Stimulated activated CD8-positive, alpha-beta memory T cell treated with anti-CD3 and anti-CD28 coated beads, Interleukin-2, amount 100 ng/mL, for 48 hours (primary cell): ENCODE data around the gene PRDM16.

Experiments used
- DNase-seq, 2 donors: peaks; one replicate each; pipeline ENCODE4 v3.0.0-alpha.2; 2020; ENCODE audit warnings: low read depth in 2 of 2

PRDM16 gene

GRCh38 chr1:3032371-3033039, 36.5 kb upstream of the PRDM16 start:
- no peak for DNase-seq

DNA sequence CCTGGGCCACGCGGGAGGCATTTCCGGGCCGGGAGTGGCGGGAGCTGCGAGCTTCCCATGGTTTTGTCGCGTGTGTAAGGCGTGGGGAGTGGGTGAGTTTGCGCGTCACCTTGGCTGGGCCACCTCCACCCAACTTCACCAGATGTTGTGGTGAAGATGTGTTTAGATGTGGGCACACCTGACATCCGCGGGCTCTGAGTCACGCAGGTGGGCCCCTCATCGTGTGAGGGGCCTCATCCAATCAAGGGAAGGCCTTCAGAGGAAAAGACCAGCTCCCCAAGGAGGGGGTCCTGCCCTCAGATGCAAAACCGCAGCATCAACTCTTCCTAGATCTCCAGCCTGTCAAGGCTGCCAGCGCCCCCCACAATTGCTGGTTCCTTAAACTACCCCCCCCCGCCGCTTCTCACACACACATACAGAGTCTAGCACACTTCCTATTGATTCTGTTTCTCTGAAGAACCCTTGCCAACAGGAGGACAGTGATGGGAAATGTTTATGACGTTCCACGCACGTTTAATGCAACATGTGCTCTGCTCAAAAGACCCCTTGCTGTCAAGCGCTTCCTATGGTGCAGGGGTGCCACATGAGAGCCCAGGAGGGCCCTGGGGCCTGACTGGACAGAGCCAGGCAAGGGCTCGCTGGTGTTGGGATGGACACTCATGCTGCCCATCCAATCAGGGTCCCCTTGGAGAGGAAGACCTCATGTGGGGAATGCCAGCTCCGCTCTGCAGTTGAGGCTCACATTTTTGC, 35.8 kb upstream of the PRDM16 start:
- DNase-seq = peak in 1 of 2 donors; percentile 9

GRCh38 chr1:3033790-3034090, 35.3 kb upstream of the PRDM16 start:
- no peak for DNase-seq

DNA sequence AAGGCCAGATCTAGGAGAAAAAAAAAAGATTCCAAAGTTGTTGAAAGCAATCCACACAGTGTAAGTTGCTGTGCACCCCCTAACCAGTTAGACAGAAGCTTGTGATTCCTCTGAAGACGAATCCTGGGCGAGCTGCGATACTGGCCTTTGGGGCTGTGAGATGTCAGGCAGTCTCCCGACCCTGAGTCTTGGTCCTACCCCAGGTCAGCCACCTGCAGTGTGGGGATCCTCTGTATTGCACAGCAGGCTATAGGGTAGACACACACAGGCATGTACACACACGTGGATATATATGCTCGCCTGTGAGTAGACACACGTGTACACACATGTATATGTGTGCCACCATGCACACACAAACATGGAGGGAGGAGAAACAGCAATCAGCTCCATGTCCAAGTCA, 34.8 kb upstream of the PRDM16 start:
- no peak for DNase-seq

GRCh38 chr1:3034728-3035562, 34.1 kb upstream of the PRDM16 start:
- no peak for DNase-seq

DNA sequence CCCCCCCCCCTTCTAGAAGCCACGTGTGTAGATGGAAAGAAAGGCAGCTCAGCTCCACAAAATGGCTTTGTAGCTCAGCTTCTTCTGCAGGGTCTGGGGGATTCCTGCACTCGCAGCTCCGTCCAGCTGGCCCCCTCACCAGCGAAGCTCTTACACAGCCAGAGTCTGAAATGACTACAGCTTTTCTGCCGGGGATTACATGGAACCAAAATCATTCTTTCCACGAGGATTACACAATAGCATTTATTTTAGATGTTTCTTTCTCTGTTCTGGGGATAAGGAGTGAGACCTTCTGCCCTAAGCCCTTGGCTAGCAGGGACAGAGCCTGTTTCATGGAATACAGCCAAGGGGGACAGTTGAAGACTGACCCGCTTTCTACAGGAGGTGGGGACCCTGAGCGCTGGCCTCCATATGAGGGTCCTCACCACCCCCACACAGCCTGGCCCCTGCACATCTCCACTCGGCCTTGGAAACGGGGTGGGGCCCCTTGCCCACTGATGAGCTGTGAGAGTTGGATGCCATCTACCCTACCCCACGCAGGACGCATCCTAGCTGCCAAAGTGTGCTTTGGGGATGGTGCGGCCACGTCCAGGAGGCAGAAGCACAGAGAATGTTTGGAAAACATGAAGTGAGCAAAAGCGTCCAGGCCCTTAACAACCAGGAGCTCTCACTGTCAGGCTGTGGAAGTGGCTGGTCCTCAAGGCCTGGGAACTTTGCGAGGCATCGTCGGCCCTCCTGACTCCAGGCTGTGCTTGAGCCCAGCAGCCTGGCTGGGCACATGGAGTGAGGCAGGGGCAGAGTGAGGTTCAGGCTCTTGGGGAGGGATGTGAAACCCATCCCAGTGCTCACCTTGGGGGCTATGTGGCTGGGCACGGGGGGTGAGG, 33.2 kb upstream of the PRDM16 start:
- DNase-seq = no peak

- no peak for DNase-seq
Measured at GRCh38 chr1:3036447-3037280, 32.3 kb upstream of the PRDM16 start.

DNA sequence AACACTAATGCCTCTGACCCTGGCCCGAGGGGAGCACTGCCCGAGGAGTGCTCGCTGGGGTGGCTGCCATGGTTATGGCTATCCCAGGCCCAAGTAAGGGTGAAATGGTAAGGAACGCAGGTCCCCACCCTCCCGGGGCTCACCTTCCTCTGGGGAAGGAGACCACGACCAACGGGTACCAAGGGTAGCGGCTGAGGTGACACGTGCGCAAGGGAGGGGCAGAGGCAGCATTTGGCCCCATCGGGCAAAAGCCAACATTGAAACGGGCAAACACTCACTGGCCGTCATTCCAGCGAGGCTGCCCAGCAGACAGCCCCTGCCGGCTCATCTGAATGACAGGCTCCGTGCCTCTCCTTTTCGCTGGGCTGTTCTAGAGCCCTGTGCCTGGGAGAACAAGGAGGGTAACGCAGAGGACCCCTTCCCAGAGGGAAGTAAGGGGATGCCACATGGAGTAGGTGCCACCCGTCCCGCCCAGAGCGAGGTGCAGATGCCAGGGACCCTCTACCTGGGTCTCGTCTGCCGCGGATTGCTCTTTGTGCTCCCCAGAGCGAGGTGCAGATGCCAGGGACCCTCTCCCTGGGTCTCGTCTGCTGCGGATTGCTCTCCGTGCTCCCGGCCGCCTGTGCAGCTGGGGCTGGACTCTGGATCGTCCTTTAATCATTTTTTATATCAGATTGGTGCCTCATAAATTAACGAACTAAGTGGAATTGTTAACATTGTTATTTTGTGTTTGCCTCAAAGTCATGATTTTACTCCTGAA, 31.5 kb upstream of the PRDM16 start:
- no peak for DNase-seq

GRCh38 chr1:3038113-3038551, 30.9 kb upstream of the PRDM16 start:
- no peak for DNase-seq

GRCh38 chr1:3038571-3039181, 30.3 kb upstream of the PRDM16 start:
- no peak for DNase-seq

DNA sequence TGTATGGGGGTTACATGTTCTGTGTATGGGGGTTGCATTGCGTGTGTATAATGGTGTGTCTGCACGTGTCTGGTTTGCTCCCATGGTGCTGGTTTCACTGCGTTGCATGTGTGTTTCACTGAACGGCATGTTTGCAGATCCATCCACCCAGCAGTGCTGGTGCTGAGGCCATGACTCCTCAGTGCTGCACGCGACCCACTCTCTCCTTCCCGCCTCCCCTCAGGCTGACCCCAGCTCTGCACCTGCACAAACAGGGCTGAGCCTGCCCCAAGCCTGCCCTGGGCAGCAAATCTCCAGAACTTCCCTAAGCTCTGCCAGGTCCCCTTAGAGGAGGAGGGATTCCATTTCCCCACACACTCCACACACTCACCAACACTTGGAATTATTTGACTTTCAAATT, 29.0 kb upstream of the PRDM16 start:
- no peak for DNase-seq

- DNase-seq = no peak
Measured at GRCh38 chr1:3042481-3042880, 26.5 kb upstream of the PRDM16 start.

DNA sequence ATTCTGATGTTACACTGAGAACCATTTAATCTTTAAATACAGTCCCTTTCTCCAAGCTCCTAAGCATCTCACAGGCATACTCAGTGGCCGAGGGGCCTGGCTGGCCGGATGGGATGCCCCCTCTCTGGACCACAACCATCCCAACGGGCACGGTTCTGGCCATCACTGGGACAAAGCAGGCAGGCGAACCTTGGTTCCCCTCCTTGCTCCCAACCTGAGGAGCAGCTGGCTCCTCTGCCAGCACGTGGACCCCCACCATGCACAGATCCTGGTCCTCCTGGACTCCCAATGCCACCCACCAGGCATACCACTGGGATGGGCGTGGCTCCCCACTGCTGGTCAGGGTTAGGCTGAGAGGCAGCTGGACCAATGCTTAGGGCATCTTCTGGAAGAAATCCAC, 19.8 kb upstream of the PRDM16 start:
- no peak for DNase-seq

DNA sequence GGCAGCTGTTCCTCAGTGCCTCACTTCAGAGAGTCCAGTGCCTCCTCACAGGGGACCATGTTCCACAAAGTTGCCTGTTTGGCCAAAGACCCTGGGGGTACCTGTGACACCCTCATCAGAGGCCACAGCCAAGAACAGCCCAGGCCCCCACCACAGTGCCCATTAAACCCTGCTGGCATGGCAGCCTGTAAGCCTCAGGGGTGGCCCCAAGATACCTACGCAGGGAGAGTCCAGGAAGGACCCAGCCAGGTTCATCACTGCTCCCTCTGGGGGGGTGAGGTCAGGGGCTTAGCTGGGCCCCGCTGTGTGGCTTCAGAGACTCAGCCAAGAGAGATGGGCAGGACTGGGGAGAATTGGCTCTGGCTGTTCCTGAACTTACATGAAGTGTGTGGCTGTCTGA, 19.1 kb upstream of the PRDM16 start:
- no peak for DNase-seq

DNA sequence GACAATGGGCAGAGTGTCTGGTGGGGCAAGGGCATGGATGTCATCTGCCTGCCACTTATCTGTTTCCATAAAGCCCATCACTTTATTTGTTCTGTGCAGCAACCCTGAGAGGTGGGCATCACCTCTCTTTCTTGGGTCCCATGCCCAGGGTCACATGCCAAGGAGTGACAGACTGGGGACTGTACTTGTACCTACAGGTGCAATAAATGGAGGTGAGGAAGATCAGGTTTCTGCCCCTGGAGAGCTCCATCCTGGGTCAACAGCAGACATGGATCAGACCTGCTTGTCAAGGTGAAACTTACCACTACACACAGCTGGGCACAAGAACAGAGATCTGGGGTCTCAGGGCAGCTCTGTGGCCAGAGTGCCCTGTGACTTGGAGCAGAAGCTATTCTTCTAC, 18.4 kb upstream of the PRDM16 start:
- DNase-seq = no peak

DNA sequence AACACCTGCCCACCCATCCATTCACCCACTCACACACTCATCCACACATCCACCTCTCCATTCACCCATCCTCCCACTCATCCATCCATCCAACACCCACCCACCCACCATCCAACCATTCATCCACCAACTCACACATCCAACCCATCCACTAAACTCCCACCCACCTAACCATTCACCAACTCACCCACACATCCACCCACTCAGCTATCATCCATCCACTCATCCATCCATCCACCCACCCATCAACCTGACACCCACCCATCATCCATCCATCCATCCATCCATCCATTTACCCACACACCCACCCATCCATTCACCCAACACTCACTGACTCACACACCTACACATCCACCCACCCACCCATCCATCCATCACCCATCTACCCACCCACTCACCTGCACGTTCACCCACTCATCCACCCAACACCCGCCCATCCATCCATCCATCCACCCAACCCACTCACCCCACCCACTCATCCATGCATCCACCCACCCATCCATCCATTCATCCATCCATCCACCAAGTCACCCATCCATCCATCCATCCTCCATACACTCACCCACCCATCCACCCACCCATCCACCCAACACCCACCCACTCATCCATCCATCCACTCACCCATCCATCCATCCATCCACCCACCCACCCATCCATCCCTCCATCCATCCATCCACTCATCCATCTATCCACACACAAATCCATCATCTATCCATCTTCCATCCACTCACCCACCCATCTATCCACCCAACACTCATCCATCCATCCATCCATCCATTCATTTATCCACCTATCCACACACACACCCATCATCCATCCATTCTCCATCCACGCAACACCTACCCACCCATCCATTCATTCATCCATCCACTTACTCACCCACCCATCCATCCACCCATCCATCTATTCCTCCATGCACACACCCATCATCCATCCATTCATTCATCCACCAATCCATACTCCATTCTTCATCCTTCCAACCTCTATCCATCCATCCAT, 17.4 kb upstream of the PRDM16 start:
- no peak for DNase-seq

DNA sequence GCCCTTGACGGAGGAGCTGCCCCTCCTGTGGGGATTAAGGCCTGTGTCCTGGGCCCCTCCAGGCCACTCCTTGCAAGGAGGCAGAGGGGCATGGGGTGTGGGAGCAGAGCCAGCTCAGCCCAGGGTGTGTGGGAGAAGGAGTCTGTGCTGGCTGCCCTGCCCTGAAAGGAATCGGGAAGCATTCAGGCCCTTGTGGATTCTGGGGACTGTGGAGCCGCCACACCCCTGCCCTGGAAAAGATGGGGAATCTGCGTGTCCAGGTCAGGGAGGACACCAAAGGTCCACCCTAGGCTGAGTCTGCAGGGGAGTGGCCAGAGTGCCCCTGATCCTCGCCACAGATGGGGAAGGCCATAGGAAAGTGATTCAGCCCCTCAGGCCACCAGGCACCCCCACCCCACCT, 16.5 kb upstream of the PRDM16 start:
- no peak for DNase-seq

DNA sequence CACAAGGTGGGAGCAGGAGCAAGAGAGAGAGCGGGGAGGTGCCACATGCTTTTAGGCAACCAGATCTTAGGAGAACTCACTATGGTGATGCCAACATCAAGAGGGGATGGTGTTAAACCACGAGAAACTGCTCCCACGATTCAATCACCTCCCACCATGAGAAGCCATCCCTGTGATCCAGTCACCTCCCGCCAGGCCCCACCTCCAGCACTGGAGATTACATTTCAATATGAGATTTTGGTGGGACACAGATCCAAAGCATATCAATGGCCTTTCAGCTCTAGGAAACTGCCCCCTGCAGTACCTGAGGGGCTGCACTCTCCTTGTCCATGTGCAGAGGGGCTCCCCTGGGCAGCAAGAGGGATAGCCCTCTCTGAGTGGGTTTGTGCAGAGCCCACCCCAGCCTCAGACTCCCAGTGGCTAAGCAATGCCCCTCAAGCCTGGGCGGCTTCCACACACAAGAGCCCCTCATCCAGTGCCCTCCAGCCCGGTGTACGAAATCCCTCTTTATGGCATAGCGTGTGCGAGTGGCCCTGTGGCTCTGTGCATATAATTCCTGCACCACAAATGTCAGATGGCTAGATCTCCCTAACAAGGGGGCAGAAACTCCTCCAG, 15.5 kb upstream of the PRDM16 start:
- no peak for DNase-seq
